ENCODE data around the gene NR1D2. TPM values are rescaled to one million over a fixed set of nuclear protein-coding genes. Genes with fewer than 3 reads are reported as not detected.
A peak's percentile ranks its signal among the peaks of the same experiment; 100 is the strongest.

The NR1D2 gene
- total RNA-seq, 1 experiment from 2014 or later, result 18.4 TPM

DNA sequence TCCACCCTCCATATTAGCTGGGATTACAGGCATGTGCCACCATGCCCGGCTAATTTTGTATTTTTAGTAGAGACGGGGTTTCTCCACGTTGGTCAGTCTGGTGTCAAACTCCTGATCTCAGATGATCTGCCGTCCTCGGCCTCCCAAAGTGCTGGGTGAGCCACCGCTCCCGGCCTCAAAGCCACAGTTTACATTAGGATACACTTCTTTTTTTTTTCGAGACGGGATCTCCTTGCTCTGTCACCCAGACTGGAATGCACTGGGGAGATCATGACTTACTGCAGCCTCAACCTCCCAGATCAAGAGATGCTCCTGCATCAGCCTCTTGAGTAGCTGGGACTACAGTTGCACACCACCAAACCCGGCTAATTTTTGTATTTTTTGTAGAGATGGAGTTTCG, 2.5 kb upstream of the NR1D2 start:
- TF ChIP-seq USF1 (CRISPR knock-in tag; IDR thresholded peaks at IDR 0.05), result no peak
- no peak for TF ChIP-seq ZNF138 (CRISPR knock-in tag; conservative IDR thresholded peaks at IDR 0.05)
- TF ChIP-seq ATF6 (CRISPR knock-in tag; IDR thresholded peaks at IDR 0.05), result no peak
- no peak for TF ChIP-seq ZNF121 (CRISPR knock-in tag; IDR thresholded peaks at IDR 0.05)
- TF ChIP-seq SMAD3 (CRISPR knock-in tag; IDR thresholded peaks at IDR 0.05; ENCODE audit: borderline replicate concordance), result no peak
- TF ChIP-seq NR3C1 (CRISPR knock-in tag; conservative IDR thresholded peaks at IDR 0.05; ENCODE audit: low read depth), result no peak
- no peak for TF ChIP-seq E2F1 (CRISPR knock-in tag; IDR thresholded peaks at IDR 0.05)
- TF ChIP-seq SOX15 (CRISPR knock-in tag; IDR thresholded peaks at IDR 0.05), result no peak
- TF ChIP-seq FOXK1 (CRISPR knock-in tag; IDR thresholded peaks at IDR 0.05), result no peak
- TF ChIP-seq CREB1 (CRISPR knock-in tag; IDR thresholded peaks at IDR 0.05), result no peak
- TF ChIP-seq HMGA2 (CRISPR knock-in tag; IDR thresholded peaks at IDR 0.05), result no peak
- Mint-ChIP-seq H3K4me3 (no peak overlapping the region), H3K36me3 (no peaks in the 10 kb centered on the region), H3K9me3 (no peaks in the 10 kb centered on the region), H3K4me1 (peaks cover 23% of the 10 kb centered on the region), H3K27ac (no peak overlapping the region), H3K27me3 (ENCODE audit: low read depth) (peaks cover 16% of the 10 kb centered on the region)
- ChIA-PET CTCF (no interaction called here), POLR2A (no interaction called here)
- ATAC-seq (no peak), DNase-seq (ENCODE audit: low spot score) (no peak)

GRCh38 chr3:23944007-23944783, 891 bp upstream of the NR1D2 start:
- CTCF ChIA-PET, result interaction anchor here (0.6 to 1.1 kb wide), 2 partner anchors 21 to 316 kb away, joined by 3 to 4 read pairs; no protein-coding TSS in a partner anchor
- Mint-ChIP-seq H3K4me3 (peak overlapping the region; percentile 89), H3K4me1 (peaks cover 29% of the 10 kb centered on the region), H3K27ac (peak overlapping the region; percentile 96), H3K27me3 (ENCODE audit: low read depth) (peaks cover 16% of the 10 kb centered on the region), H3K36me3 (0 out of 2 replicates have a peak, but pooled peaks cover 5% of the 10 kb centered on the region), H3K9me3 (no peaks in the 10 kb centered on the region)
- ATAC-seq (no peak), DNase-seq (ENCODE audit: low spot score) (no peak)
- POLR2A ChIA-PET, result interaction anchor here (1.9 kb wide), 1 partner anchor 27 kb away, joined by 11 read pairs; the partner anchor contains the start of genes NKIRAS1 and RPL15
- TF ChIP-seq STAT6 (CRISPR knock-in tag; conservative IDR thresholded peaks at IDR 0.05; ENCODE audit: low read depth), result no peak
- no peak for TF ChIP-seq ZBTB21 (CRISPR knock-in tag; IDR thresholded peaks at IDR 0.05; ENCODE audit: borderline replicate concordance)
- no peak for TF ChIP-seq TEAD1 (CRISPR knock-in tag; IDR thresholded peaks at IDR 0.05)
- TF ChIP-seq, protein P1, sequence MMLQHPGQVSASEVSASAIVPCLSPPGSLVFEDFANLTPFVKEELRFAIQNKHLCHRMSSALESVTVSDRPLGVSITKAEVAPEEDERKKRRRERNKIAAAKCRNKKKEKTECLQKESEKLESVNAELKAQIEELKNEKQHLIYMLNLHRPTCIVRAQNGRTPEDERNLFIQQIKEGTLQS (CRISPR knock-in tag; conservative IDR thresholded peaks at IDR 0.05), result no peak
- TF ChIP-seq SP1 (CRISPR knock-in tag; conservative IDR thresholded peaks at IDR 0.05), result no peak
- no peak for TF ChIP-seq ZNF232 (CRISPR knock-in tag; IDR thresholded peaks at IDR 0.05)
- no peak for TF ChIP-seq ELF4 (CRISPR knock-in tag; IDR thresholded peaks at IDR 0.05; ENCODE audit: low read depth)
- no peak for TF ChIP-seq E2F1 (CRISPR knock-in tag; IDR thresholded peaks at IDR 0.05)
- no peak for TF ChIP-seq NR3C1 (CRISPR knock-in tag; conservative IDR thresholded peaks at IDR 0.05; ENCODE audit: low read depth)
- no peak for TF ChIP-seq FOXP4 (CRISPR knock-in tag; IDR thresholded peaks at IDR 0.05)
- no peak for TF ChIP-seq FOXP1 (CRISPR knock-in tag; IDR thresholded peaks at IDR 0.05; ENCODE audit: borderline replicate concordance)
- TF ChIP-seq ERG (CRISPR knock-in tag; IDR thresholded peaks at IDR 0.05), result no peak
- TF ChIP-seq NFYB (CRISPR knock-in tag; conservative IDR thresholded peaks at IDR 0.05; ENCODE audit: low read depth), result no peak
- no peak for TF ChIP-seq GABPB1 (CRISPR knock-in tag; IDR thresholded peaks at IDR 0.05)
- TF ChIP-seq ZNF138 (CRISPR knock-in tag; conservative IDR thresholded peaks at IDR 0.05), result no peak

All from WTC11 (cell line).